HepG2 (cell line): ENCODE data around the gene GATA3.

Source experiments
- CEBPB ChIP-seq: IDR thresholded peaks from 2 replicates; pipeline ENCODE4 v1.6.1; 2011; ENCODE audit warnings: low read depth, low read length, improper control_type of control experiment, borderline replicate concordance
- MTA1 ChIP-seq: sonication (generic); formaldehyde crosslinking; IDR thresholded peaks from 2 replicates; pipeline ENCODE4 v1.4.0; 2020; ENCODE audit warnings: missing genetic modification reagents, mild to moderate bottlenecking, borderline replicate concordance
- TBP ChIP-seq: sonication (generic); formaldehyde crosslinking; IDR thresholded peaks from 2 replicates; pipeline ENCODE4 v1.5.0; 2020; ENCODE audit warnings: missing genetic modification reagents
- TP53 ChIP-seq: sonication (generic); formaldehyde crosslinking; conservative IDR thresholded peaks from 2 replicates; pipeline ENCODE4 v1.4.0; 2020; ENCODE audit warnings: missing genetic modification reagents
- ZNF138 ChIP-seq: sonication (generic); formaldehyde crosslinking; IDR thresholded peaks from 2 replicates; pipeline ENCODE4 v1.5.0; 2020; ENCODE audit warnings: mild to moderate bottlenecking, low read depth, missing genetic modification reagents
- ZNF598 ChIP-seq: sonication (generic); formaldehyde crosslinking; IDR thresholded peaks from 2 replicates; pipeline ENCODE4 v1.5.1; 2020; ENCODE audit warnings: mild to moderate bottlenecking, missing genetic modification reagents, borderline replicate concordance
- ZNF788 ChIP-seq: sonication (generic); formaldehyde crosslinking; IDR thresholded peaks from 2 replicates; pipeline ENCODE4 v1.5.0; 2020; ENCODE audit warnings: mild to moderate bottlenecking, missing genetic modification reagents, borderline replicate concordance

DNA sequence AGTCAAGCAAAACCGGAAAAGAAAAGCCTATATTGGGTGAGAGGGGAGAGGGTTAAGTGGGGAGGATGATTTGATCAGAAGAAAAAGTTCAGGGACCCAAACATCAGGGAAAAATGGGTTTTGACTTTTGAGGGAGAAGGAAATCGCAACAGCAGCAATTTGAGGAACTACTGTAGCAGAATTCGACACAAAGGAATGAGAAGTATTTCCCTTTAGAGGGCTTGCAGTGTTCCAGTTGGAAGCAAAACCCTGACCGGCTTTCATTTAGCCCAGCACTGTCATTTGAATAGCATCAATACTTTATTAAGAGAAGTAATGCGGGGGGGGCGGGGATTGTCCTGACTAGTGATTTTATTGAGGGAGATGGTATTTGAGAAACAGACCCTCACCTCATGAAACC is 37.2 kb upstream of the GATA3 start:
- TF ChIP-seq TBP (no peak), CEBPB (no peak), ZNF598 (CRISPR knock-in tag) (no peak), ZNF138 (CRISPR knock-in tag) (no peak), ZNF788 (no peak), MTA1 (no peak), TP53 (CRISPR knock-in tag) (no peak)
